Measurements from ENCODE around the gene PTPN22.

Gene PTPN22

DNA sequence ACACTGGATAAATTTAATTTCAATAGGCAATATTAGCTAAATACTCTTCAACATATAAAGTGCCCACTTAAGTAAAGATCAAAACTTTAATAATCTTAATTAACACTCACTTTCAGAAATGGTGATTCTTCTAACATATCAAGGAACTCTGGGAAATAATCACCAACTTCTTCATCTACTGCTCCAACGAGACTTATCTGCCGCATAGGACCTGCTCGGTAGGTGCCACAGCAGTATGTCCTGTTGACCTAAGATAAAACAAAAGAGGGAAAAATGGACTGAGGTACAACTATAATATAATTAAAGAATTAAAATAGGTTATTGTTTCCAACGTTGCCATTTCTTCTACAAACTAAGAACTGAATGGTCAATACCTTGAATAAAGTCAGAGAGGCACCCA, 94.0 kb downstream of the PTPN22 start:
- no peak for FAIRE-seq
- DNase-seq (ENCODE audit: extremely low spot score, insufficient read length, low read depth), result no peak

DNA sequence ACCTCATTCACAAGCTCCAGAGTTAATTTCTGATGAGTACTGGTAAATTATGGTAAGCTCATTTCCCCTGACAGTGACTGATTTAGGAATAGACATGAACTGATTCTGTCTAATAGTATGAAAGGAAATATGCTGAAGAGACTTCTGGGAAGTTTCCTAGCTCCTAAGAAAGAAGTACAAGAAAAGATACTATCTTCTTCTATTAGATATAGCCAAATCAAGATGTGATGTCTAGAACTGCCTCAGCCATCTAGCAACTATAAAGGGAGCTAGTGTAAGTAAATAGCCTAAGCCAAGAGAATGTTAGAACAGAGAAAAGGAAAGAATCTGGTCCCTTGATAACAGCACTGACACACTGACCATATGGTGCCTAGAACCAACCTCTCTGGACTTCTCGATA, 101.5 kb downstream of the PTPN22 start:
- no peak for DNase-seq (ENCODE audit: extremely low spot score, insufficient read length, low read depth)
- FAIRE-seq, result no peak

DNA sequence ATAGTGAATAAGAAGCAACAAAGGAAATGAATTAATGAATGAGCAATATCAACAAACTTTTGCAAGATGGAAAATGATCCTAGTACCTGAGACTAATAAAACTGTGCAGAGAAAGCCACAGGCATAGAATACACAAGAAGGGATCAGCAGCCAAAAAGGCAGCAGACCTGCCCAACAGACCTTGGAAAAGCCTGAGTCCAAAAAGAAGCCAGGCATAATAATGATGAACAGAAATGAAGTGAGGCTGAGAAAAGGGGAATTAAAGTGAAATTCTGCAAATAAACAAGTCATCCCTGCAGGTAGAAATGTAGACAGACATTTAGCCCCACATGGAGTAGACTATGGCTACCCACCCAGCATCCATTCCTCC, 101.9 kb downstream of the PTPN22 start:
- no peak for DNase-seq (ENCODE audit: extremely low spot score, insufficient read length, low read depth)

DNA sequence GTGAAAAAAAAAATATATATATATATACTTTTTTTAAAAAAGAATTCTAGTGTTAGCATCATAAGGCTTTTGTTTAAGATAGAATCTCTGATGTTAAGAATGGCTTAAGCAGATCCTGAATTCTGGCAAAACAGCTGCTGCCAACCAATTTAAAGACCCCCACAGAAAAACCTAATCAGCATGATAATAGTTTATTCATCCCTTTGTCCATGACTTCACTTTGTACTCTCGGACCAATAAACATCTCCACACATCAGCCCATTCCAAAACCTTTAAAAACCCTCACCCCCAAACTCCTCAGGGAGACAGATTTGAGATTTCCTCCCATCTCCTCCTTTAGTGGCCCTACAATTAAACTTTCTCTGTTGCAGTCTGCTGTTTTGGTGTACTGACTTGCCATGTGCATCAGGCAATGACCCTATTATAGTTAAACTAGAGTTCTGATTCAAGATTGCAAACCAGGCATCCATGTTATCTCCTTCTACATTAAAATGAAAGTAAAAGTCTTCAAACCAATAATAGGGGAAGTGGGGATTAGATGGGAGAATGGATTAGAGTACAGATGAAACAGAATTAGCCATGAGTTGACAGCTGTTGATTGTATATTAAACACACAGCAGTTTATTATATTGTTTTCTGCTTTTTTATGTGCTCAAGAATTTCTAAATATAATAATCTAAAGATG, 102.5 kb downstream of the PTPN22 start:
- DNase-seq (ENCODE audit: extremely low spot score, insufficient read length, low read depth), result no peak
- peak; percentile 48 for FAIRE-seq

More for the DNA sequence above, 101.9 kb downstream of the PTPN22 start:
- FAIRE-seq, result no peak

DNA sequence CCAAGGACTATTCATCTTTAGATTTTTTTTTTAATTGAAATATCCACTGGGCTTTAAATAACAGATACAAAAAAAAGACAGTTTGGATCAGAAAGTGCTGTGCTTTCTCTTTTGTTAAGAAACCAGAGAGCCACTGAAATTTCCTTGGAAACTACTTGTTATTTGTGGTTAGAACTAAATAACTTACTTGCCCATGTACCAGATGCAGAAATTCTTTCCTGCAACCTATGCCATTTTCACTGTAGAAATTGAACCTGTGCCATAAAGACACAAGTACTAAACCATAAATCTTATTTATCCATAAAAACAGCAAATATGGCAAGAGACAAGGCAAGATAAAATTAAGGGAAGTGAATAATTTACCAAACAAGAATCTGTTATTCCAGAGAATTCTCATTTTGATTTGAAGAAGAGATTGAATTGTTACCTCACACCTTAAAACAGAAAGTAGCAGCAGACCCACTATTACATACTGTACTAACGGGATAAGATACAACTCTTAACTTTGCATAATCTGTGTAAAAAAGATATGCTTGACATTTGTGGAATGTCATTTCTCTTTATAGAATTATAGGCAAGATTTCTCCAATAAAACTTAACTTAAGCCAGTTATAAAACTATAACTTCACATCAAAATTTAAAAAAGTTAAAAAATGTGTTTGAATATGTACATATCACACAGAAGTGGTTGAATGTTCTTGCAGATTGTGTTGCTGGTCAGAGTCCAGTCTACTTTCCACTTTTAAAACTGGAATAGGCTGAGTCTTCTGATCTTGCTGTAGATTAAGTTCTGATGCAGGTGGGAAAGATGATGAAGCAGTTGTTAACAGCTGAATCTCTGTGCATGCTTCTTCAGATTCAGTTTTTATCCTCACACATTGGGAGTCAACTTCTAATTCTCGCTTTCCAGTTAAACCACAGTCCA, 105.9 kb downstream of the PTPN22 start:
- FAIRE-seq, result no peak
- DNase-seq (ENCODE audit: extremely low spot score, insufficient read length, low read depth), result no peak

All from GM18507 (cell line).